ENCODE measurements around the gene PSORS1C2.

Gene PSORS1C2

DNA sequence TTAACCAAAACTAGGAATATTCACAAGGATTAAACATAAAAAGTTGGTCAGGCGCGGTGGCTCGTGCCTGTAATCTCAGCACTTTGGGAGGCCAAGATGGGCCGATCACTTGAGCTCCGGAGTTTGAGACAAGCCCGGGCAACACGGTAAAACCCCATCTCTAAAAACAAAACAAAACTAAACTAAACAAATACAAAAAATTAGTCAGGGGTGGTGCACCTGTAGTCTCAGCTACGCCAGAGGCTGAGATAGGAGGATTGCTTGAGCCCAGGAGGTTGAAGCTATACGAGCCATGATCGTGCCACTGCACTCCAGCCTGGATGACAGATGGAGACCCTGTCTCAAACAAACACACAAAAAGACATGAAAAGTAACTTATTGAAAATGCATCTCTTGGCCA, 3.2 kb downstream of the PSORS1C2 start:
- DNase-seq: no peak

DNA sequence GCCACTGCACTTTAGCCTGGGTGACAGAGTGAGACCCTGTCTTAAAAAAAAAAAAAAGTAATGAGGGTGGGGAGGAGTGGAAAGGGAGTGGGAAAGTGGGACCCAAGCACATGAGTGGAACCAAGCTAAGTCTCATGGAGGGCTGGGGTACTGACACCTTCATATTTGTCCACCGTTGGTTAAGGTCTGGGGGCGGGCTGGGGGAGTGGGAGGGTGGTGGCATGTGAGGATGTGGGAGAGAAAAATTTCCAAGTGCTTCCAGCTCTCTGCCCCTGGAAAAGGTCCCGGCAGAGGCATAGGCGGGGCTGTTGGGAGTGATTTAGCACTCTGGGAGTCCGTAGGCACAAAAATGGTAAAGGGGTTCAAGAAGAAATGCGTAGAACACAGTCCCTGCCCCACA, 6.1 kb downstream of the PSORS1C2 start:
- DNase-seq: no peak

GRCh38 chr6:31131595-31131994, 7.3 kb downstream of the PSORS1C2 start:
- DNase-seq: no peak

- DNase-seq: no peak
Observed at GRCh38 chr6:31130751-31131150, 8.1 kb downstream of the PSORS1C2 start.

DNA sequence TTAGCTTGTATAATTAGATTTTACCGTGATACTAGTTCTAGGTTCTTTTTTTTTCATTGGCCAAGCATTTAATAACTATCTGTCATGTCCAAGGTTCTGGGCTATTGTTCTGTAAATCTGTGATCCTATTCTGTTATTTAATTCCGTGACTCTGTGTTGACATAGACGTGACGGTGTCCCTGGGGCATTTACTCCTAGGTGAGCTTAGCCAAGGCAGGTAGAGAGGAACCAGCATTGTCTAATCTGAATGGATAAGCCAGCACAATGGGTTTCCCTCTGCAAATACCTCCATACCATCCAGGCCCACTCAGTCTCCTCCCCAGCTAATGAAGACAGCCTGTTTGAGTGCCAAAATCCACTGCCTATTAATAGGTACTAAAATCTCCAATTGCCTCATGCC, 9.7 kb downstream of the PSORS1C2 start:
- DNase-seq: no peak

- DNase-seq: peak; percentile 62
Observed at GRCh38 chr6:31128093-31128676, 10.7 kb downstream of the PSORS1C2 start.

DNA sequence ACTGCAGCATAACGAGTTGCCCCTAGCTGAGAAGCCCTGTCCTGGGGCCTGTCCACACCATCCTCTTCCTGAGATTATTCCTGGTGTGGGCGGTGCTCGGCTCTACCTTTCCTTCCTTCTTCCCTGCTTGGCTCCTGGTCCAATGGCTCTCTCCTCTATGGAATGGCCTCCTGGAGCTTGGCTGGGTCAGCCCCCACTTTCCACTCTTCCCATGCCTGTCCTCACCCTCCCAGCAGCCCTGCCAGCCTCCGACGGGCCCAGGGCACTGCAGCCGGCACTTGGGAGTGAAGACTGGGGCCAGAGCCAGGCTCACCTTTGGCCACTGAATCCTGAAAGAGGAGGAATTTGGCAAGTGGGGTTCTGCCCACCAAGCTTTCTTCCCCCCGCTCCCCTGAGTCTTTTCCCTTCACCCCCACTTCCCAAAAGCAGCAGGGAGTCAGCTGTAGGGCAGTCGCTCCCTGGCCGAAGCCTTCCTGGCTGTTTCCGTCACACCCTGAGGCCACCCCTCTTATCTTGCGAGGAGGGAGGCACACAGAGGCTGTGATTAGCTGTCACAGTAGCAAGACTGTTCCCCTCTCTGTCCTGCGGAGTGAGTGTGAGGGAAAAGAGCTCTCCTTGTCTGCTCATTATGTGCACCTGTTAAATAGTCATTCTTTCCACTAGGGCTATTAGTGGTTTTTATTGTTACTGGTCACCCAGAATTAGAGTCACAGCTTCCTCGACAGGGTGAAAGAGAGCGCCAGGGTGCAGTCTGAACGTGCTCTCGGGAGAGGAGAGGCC, 12.3 kb downstream of the PSORS1C2 start:
- no peak for DNase-seq

DNA sequence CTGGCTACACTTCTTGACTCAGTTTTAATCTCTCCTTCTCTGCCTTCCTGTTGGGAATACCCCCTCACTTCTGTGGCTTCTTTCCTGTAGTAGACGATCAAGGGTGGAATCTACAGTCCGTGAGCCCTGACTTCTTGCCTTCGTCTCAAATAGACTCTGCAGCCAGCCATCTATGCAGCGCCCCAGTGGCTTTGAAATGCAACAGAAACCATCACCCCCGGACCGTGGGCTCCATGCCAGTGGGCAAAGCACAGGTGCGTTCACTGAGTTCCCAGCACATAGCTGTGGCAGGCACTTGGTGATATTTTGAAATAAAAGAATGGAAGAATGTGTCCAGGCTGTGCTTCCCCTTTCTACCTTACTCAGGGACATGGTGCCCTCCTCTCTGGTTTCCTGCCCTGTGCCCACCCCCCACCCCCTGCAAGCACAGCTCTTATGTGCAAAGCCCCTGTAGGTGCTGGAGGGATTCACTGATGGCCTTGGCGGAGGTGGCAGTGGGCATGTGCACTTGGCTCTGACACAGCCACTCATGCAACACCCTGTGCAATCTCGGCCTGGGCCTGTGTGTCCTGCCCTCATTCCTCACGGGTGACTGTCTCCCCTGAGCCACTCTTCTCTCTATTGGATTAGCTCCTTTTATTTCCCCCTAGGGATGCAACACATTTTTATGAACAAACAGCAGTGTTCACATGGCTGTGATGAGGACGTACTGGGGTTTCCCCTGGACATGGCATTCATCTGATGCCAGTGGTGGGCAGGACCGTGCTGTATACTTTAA, 13.1 kb downstream of the PSORS1C2 start:
- no peak for DNase-seq

GRCh38 chr6:31125162-31125561, 13.7 kb downstream of the PSORS1C2 start:
- no peak for DNase-seq

DNA sequence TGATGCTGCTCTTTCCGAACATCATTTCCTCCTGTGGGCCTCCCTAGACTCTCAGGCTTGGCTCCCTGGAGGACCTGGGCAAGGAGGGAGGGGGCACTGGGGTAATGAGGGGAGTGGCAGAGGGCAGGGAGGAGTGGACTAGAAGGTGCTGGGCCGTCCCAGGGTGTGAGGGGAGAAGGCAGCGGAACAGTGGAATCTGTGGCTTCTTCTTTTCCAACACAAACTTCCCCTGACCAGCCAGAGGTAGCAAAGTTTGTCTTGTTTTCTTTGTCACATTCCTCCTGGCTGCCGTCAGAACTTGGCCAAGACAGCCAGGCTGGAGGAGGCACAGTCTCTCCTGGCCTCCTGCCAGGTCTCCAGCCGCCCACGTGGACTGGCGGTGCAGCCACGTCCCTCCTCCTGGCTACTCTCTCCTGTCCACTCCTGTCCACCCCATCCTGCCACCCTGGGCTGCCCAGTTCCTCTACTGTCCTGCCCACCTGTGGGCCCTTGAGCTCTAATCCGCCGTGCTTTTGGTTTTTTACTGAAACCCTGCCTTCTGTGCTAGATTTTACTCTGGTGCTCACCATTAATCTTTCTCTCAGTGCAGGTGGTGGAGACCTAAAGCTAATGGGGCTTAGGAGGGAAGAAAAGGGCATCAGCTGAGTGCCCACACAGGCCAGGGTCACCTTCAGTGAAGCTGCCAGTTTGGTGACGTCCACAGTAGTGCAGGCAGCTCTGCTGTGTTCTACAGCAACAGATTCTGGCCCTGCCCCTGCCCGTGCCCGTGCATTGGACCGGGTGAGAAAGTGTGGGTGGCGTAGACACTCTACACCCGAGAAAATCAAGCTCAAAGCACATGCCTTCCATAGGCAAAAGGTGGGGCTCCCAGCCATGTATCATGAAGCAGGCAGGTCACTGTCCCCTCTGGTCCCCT, 15.8 kb downstream of the PSORS1C2 start:
- no peak for DNase-seq

DNA sequence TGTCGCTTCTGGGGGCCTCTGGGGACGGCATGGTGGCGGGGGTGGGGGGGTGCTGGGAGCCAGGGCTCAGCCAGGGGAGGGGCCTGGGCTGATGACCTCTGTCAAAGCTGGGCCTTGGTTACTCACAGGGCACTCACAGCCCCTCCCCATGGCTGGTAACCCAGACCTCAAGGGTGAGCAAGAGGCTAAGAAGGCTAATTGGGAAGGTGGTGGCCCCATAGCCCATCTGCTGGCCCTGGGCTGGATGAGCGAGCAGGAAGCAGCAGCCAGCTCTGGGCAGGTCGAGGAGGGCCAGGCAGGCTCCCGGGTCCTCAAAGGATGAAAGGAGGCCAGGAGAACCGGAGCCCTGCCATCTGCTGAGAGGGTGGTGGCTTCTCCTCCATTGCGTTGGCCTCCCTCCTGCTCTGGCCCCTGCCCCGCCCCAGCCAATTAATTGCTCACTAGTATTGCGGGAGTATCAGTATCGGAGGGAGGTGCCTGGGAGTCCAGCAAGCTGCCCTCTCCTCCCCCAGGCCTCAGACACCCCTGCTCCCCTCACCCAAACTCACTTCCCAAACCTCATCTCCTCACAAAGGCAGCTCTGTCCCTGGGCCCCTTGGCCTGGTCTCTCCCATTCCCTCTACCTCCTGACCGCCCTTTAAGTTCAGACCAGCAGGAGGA, 17.6 kb downstream of the PSORS1C2 start:
- DNase-seq: no peak

DNA sequence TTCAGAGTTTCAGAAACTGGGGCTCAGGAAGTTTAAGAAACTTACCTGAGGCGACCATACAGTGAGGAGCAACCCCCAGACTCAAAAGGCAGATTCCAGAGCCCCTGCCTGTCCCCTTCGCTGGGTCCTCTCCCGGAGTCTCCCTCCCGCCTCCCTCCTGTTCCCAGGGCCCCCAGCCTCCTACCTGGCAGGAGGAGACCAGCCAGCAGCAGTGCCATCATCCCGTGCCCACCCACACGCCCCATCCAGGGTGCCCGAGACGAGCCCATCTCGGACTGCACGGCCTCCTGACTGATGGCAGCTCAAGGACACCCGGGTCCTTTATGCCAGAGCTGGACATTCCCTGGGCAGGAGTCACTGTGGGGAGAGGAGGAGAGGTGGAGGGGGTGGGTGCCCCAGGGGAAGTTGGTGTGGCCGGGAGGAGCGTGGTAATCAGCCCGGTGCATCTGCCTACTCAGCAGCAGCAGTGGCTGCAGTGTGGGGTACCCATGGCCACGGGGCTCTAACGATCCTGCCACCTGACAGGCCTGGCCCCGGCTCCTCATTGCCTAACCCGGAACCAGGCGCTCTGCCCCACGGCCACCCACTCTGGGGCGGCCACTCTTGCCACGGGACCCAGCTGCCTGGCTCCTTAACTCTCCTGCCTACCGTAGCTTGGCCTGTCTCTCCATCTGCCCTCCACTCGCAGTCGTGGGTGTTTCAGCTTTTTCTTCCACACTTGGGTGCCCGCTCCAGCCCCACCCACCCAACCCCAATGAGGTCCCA, 18.5 kb downstream of the PSORS1C2 start, which contains the start of gene CDSN:
Gene CDSN (minus strand): TSS at position 296 of the 765 bp plus-strand sequence. CDS start 27 bp downstream, at position 269.
- DNase-seq: no peak

- no peak for DNase-seq
Observed at GRCh38 chr6:31118178-31118577, 20.7 kb downstream of the PSORS1C2 start.

GRCh38 chr6:31116661-31117385, 22.0 kb downstream of the PSORS1C2 start:
- DNase-seq: no peak

GRCh38 chr6:31115941-31116560, 22.8 kb downstream of the PSORS1C2 start:
- DNase-seq: no peak

- DNase-seq: no peak
Observed at GRCh38 chr6:31114970-31115849, 23.7 kb downstream of the PSORS1C2 start.

GRCh38 chr6:31114541-31114878, 24.4 kb downstream of the PSORS1C2 start, which contains the start of gene PSORS1C1:
Gene PSORS1C1, plus strand, starts transcription at chr6:31114800. Its CDS starts 14,833 bp downstream, at chr6:31129633.
- DNase-seq: no peak

GRCh38 chr6:31113861-31114540, 24.9 kb downstream of the PSORS1C2 start:
- no peak for DNase-seq
